Ishikawa (cell line): Measurements from ENCODE around the gene RAD51B.

Source experiments
- NFIC ChIP-seq: IDR thresholded peaks from 2 replicates; pipeline ENCODE4 v1.6.1; 2012
- TEAD4 ChIP-seq: IDR thresholded peaks from 2 replicates; pipeline ENCODE4 v1.6.1; 2012
- YY1 ChIP-seq: IDR thresholded peaks from 2 replicates; pipeline ENCODE4 v1.6.1; 2012; ENCODE audit warnings: low read depth

DNA sequence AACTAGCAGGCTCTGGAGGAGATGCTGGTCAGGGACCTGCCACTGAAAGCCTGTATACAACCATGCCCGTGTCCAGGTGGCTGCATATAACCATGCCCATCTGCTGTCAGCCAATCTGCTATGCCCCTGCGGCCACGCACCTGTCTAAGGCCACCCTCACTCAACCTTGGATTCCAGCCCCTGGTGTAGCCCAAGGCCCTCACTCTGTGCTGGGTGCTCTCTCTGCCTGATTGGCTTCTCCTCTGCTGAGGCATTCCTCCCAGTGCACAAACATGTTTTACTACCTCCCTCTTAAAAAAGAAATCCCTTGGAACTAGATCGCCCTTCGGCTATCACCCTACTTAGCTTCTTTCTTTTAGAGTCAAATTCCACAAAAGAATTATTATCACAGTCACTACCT is 927.8 kb downstream of the RAD51B start:
- TF ChIP-seq NFIC (no peak), YY1 (no peak), TEAD4 (no peak)
